ENCODE measurements around the gene COL4A2. TPM values are rescaled to one million over a fixed set of nuclear protein-coding genes. Genes with fewer than 3 reads are reported as not detected.
A peak's percentile ranks its signal among the peaks of the same experiment; 100 is the strongest.

The COL4A2 gene
- total RNA-seq, 4 donors from 2014 or later, result 51.2 to 85.8 (median 70.5) TPM

- TF ChIP-seq CTCF (IDR thresholded peaks at IDR 0.05 in 4 of 5, conservative IDR thresholded peaks at IDR 0.05 in 1 of 5) (no peak), POLR2A (IDR thresholded peaks at IDR 0.05) (no peak)
- H3K27ac ChIP-seq, result peak overlapping the region; percentile 68 to 77 (median 72)
- no peaks in the 10 kb centered on the region for H3K36me3 ChIP-seq
- intact Hi-C loops (cut with DNase I; ENCODE audit: low total_unique reads) (no loop called here), in situ Hi-C loops (cut with MboI; ENCODE audit: low sequenced_read_pairs in 4 of 4) (loop anchor here in 1 of 4 donors (25.0 kb wide), 1 partner anchor 164 kb away; no protein-coding TSS in a partner anchor)
- H3K4me1 ChIP-seq, result peaks cover 7 to 32% of the 10 kb centered on the region in 2 donors
- DNase-seq (no peak), ATAC-seq (peak; percentile 22 to 31)
- H3K9me3 ChIP-seq, result no peaks in the 10 kb centered on the region
- H3K27me3 ChIP-seq, result peaks cover 0 to 12% (median 0%) of the 10 kb centered on the region in 3 donors
- H3K4me3 ChIP-seq, result no peak overlapping the region
Measured at GRCh38 chr13:110400786-110401533, 93.9 kb downstream of the COL4A2 start.

GRCh38 chr13:110402299-110403069 is 95.4 kb downstream of the COL4A2 start:
- no peak overlapping the region for H3K4me3 ChIP-seq
- ATAC-seq, result no peak
- peaks cover 0 to 12% (median 0%) of the 10 kb centered on the region in 3 donors for H3K27me3 ChIP-seq
- H3K9me3 ChIP-seq, result no peaks in the 10 kb centered on the region
- TF ChIP-seq CTCF (IDR thresholded peaks at IDR 0.05 in 4 of 5, conservative IDR thresholded peaks at IDR 0.05 in 1 of 5) (no peak), POLR2A (IDR thresholded peaks at IDR 0.05) (no peak)
- intact Hi-C loops (cut with DNase I; ENCODE audit: low total_unique reads) (no loop called here), in situ Hi-C loops (cut with MboI; ENCODE audit: low sequenced_read_pairs in 4 of 4) (loop anchor here in 1 of 4 donors (25.0 kb wide), 1 partner anchor 165 kb away; no protein-coding TSS in a partner anchor)
- H3K36me3 ChIP-seq, result no peaks in the 10 kb centered on the region
- peaks cover 3 to 34% of the 10 kb centered on the region in 2 donors for H3K4me1 ChIP-seq
- peak overlapping the region in 3 of 4 donors; percentile 16 to 73 (median 31) for H3K27ac ChIP-seq
- no peak for DNase-seq

- H3K4me1 ChIP-seq, result peaks cover 9 to 31% of the 10 kb centered on the region in 2 donors
- no peak for DNase-seq
- no peak for ATAC-seq
- peaks cover 0 to 8% (median 0%) of the 10 kb centered on the region in 3 donors for H3K27me3 ChIP-seq
- H3K36me3 ChIP-seq, result no peaks in the 10 kb centered on the region
- H3K4me3 ChIP-seq, result no peak overlapping the region
- no peaks in the 10 kb centered on the region for H3K9me3 ChIP-seq
- intact Hi-C loops (cut with DNase I; ENCODE audit: low total_unique reads), result no loop called here
- TF ChIP-seq CTCF (IDR thresholded peaks at IDR 0.05 in 4 of 5, conservative IDR thresholded peaks at IDR 0.05 in 1 of 5) (no peak), POLR2A (IDR thresholded peaks at IDR 0.05) (no peak)
- in situ Hi-C loops (cut with MboI; ENCODE audit: low sequenced_read_pairs in 4 of 4), result loop anchor here in 1 of 4 donors (25.0 kb wide), 1 partner anchor 166 kb away; no protein-coding TSS in a partner anchor
- H3K27ac ChIP-seq, result no peak overlapping the region
Measured at GRCh38 chr13:110403315-110403714, 96.2 kb downstream of the COL4A2 start.

GRCh38 chr13:110403721-110404120 is 96.6 kb downstream of the COL4A2 start:
- intact Hi-C loops (cut with DNase I; ENCODE audit: low total_unique reads), result no loop called here

More at GRCh38 chr13:110403721-110404120, 96.6 kb downstream of the COL4A2 start:
- Histone ChIP-seq H3K9me3 (no peaks in the 10 kb centered on the region), H3K4me3 (no peak overlapping the region), H3K4me1 (peaks cover 9 to 28% of the 10 kb centered on the region in 2 donors), H3K36me3 (no peaks in the 10 kb centered on the region), H3K27me3 (peaks cover 0 to 4% (median 0%) of the 10 kb centered on the region in 3 donors), H3K27ac (no peak overlapping the region)
- TF ChIP-seq POLR2A (IDR thresholded peaks at IDR 0.05) (no peak), CTCF (IDR thresholded peaks at IDR 0.05 in 4 of 5, conservative IDR thresholded peaks at IDR 0.05 in 1 of 5) (no peak)
- in situ Hi-C loops (cut with MboI; ENCODE audit: low sequenced_read_pairs in 4 of 4), result loop anchor here in 1 of 4 donors (25.0 kb wide), 1 partner anchor 166 kb away; no protein-coding TSS in a partner anchor
- DNase-seq (no peak), ATAC-seq (no peak)
